ENCODE data around the gene MCTP2. TPM values are rescaled to one million over a fixed set of nuclear protein-coding genes. Genes with fewer than 3 reads are reported as not detected.

Gene MCTP2
- polyA plus RNA-seq, 3 donors, result 2.4 to 7.4 (median 7.3) TPM

DNA sequence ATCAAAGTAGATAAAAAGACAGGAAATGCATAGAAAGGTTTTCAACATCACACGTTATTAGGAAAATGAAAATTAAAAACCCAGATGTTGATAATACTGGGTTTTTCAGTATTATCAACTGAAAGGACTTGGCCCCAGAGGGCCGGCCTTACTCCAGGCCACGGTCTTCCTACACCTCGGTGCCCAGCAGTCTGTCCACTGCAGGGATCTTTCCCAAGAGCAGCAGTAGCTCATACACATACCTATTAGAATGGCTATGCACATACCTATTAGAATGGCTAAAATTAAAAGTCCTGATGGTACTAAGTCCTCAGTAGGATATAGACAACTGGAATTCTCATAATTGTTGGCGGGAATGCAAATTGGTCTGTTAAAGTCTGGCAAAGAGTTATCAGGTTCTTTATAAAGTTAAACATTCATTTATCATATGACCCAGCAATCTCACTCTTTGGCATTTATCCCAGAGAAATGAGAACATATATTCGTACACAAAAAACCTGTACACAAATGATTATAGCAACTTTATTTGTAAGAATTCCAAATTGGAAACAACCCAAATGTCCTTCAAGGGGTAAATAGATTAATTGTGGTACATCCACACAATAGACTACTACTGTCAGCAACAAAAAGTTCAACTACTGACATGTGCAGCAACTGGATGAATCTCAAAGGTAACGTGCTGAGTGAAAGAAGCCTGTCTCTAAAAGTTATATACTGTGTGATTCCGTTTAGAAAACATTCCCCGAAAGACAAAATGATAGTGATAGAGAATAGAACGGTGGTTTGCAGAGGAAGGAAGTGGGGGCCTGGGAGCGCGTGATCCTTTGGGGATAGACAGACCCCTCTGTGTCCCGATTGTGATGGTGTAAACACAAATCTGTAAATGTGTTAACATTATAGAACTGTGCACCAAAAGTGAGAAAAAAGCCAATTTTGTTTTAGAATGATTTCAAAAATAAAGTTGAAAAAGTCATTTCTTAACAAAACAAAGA lies 62.3 kb downstream of the MCTP2 start:
- no peaks in the 10 kb centered on the region for H4K20me1 ChIP-seq (ENCODE audit: insufficient read depth, low read length)
- H3K9me3 Mint-ChIP-seq, result no peaks in the 10 kb centered on the region
- no peak overlapping the region for H2AFZ ChIP-seq (ENCODE audit: insufficient read depth, low read depth, low read length, poor library complexity, severe bottlenecking)
- peaks cover 37 to 49% of the 10 kb centered on the region in 2 donors for H3K4me1 ChIP-seq (ENCODE audit: control insufficient read depth in 1 of 2, insufficient read depth in 2 of 2, low read length in 2 of 2)
- no peak for TF ChIP-seq CTCF (IDR thresholded peaks at IDR 0.05)
- no peaks in the 10 kb centered on the region for H3K36me3 ChIP-seq (replicated peaks in 1 of 2; ENCODE audit: control insufficient read depth in 1 of 2, insufficient read depth in 2 of 2, low read length in 2 of 2)
- no peaks in the 10 kb centered on the region for H3K27me3 ChIP-seq (ENCODE audit: control insufficient read depth in 2 of 2, insufficient read depth in 2 of 2, low read length in 2 of 2)
- H3K79me2 ChIP-seq (ENCODE audit: insufficient read depth, low read length), result no peaks in the 10 kb centered on the region
- 0% methylated on average over 2 of the region's 13 CpGs for WGBS (ENCODE audit: insufficient coverage)
- no peak for DNase-seq
- peaks cover 0 to 5% (median 0%) of the 10 kb centered on the region in 3 donors for H3K27me3 Mint-ChIP-seq (ENCODE audit: low read depth in 3 of 3)
- no peak overlapping the region for H3K4me3 ChIP-seq (replicated peaks in 1 of 3; ENCODE audit: low read depth in 2 of 3, low read length in 3 of 3)
- peaks cover 54% of the 10 kb centered on the region for H3K4me1 Mint-ChIP-seq
- H3K36me3 Mint-ChIP-seq, result peaks cover 0 to 7% of the 10 kb centered on the region in 2 donors
- H3K27ac ChIP-seq (ENCODE audit: low read depth in 1 of 2, low read length in 2 of 2), result no peak overlapping the region
- H3K4me3 Mint-ChIP-seq, result peak overlapping the region in 1 of 2 donors; percentile 51
- intact Hi-C loops (cut with micrococcal nuclease), result no loop called here
- no peak overlapping the region for H3K4me2 ChIP-seq (replicated peaks; ENCODE audit: extremely low read depth, low read length, poor library complexity, severe bottlenecking)
- peak overlapping the region in 1 of 7 donors; percentile 35 for H3K27ac Mint-ChIP-seq
- H3K9me3 ChIP-seq (replicated peaks in 1 of 2; ENCODE audit: control insufficient read depth in 1 of 2, insufficient read depth in 1 of 2, low read length in 2 of 2), result no peaks in the 10 kb centered on the region
- H3K9ac ChIP-seq (ENCODE audit: insufficient read depth, low read length, poor library complexity, severe bottlenecking), result no peak overlapping the region

DNA sequence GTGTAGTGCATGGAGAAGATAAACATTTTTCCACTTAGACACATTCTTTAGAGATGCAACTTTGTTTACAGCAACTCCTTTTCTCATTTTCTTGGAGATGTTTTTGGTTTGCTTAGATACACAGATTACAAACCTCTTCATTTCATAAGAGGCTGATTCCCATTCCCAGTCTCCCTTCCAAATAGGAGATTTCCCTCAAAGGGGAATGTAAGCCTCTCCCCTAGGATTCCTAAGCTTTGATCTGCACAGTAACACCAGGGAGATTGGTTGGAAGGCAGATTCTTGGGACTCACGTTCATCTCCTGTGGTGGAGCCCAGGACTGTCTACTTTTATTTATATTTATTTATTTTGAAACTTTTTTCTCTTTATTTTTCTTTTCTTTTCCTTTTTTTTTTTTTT lies 63.2 kb downstream of the MCTP2 start:
- H3K79me2 ChIP-seq (ENCODE audit: insufficient read depth, low read length), result peaks cover 5% of the 10 kb centered on the region

More for the DNA sequence above, 63.2 kb downstream of the MCTP2 start:
- Histone ChIP-seq H2AFZ (ENCODE audit: insufficient read depth, low read depth, low read length, poor library complexity, severe bottlenecking) (no peak overlapping the region), H3K4me3 (replicated peaks in 1 of 3; ENCODE audit: low read depth in 2 of 3, low read length in 3 of 3) (no peak overlapping the region), H3K27ac (ENCODE audit: low read depth in 1 of 2, low read length in 2 of 2) (no peak overlapping the region), H3K36me3 (replicated peaks in 1 of 2; ENCODE audit: control insufficient read depth in 1 of 2, insufficient read depth in 2 of 2, low read length in 2 of 2) (no peaks in the 10 kb centered on the region), H3K4me1 (ENCODE audit: control insufficient read depth in 1 of 2, insufficient read depth in 2 of 2, low read length in 2 of 2) (peaks cover 37 to 48% of the 10 kb centered on the region in 2 donors), H3K9me3 (replicated peaks in 1 of 2; ENCODE audit: control insufficient read depth in 1 of 2, insufficient read depth in 1 of 2, low read length in 2 of 2) (no peaks in the 10 kb centered on the region), H3K27me3 (ENCODE audit: control insufficient read depth in 2 of 2, insufficient read depth in 2 of 2, low read length in 2 of 2) (no peaks in the 10 kb centered on the region), H4K20me1 (ENCODE audit: insufficient read depth, low read length) (no peaks in the 10 kb centered on the region), H3K4me2 (replicated peaks; ENCODE audit: extremely low read depth, low read length, poor library complexity, severe bottlenecking) (no peak overlapping the region), H3K9ac (ENCODE audit: insufficient read depth, low read length, poor library complexity, severe bottlenecking) (no peak overlapping the region)
- no peak overlapping the region for H3K27ac Mint-ChIP-seq
- H3K27me3 Mint-ChIP-seq (ENCODE audit: low read depth in 3 of 3), result peaks cover 0 to 5% (median 0%) of the 10 kb centered on the region in 3 donors
- H3K4me3 Mint-ChIP-seq, result no peak overlapping the region
- no peaks in the 10 kb centered on the region for H3K9me3 Mint-ChIP-seq
- no peak for TF ChIP-seq CTCF (IDR thresholded peaks at IDR 0.05)
- no peak for DNase-seq
- H3K36me3 Mint-ChIP-seq, result peaks cover 2 to 11% of the 10 kb centered on the region in 2 donors
- no CpG with 5 or more reads among the region's 1 CpG for WGBS (ENCODE audit: insufficient coverage)
- intact Hi-C loops (cut with micrococcal nuclease), result no loop called here
- H3K4me1 Mint-ChIP-seq, result peaks cover 53% of the 10 kb centered on the region

All from CD14-positive monocyte (primary cell).